HEK293 (cell line): ENCODE results near the gene NDUFS8.

ENCODE experiments used
- CTCF ChIA-PET: fragments of 350-600 bp; formaldehyde crosslinking; extraction: SDS; loops from one replicate; lab custom pipeline; 2021; ENCODE audit warnings: antibody characterized with exemption; lab: Yijun Ruan, JAX
- POLR2A ChIA-PET: fragments of 300-600 bp; formaldehyde crosslinking; extraction: SDS; loops from one replicate; lab custom pipeline; 2020; ENCODE audit warnings: antibody characterized with exemption, inconsistent platforms; lab: Yijun Ruan, JAX
- H3K27ac ChIP-seq: fragments of 200-500 bp; sonication (Bioruptor generic); 2 replicates; pipeline ENCODE4 v1.5.1; 2014; ENCODE audit warnings: low read depth, low read length, control low read depth, inconsistent platforms; ENCODE audit errors: extremely low read depth
- H3K36me3 ChIP-seq, 2 experiments: fragments of 200-500 bp in 1 of 2; sonication (Bioruptor generic) in 1 of 2; 1 replicate in 1 of 2; 2 replicates in 1 of 2; pipeline ENCODE4 v1.5.1; 2014 to 2017; ENCODE audit warnings: inconsistent platforms in 2 of 2, low read length in 2 of 2; ENCODE audit not compliant: control insufficient read depth in 2 of 2, insufficient read depth in 1 of 2
- H3K4me1 ChIP-seq: fragments of 200-500 bp; sonication (Bioruptor generic); 2 replicates; pipeline ENCODE4 v1.5.1; 2014; ENCODE audit warnings: mild to moderate bottlenecking, low read length, inconsistent platforms; ENCODE audit not compliant: control insufficient read depth, insufficient read depth
- H3K4me3 ChIP-seq: 2 replicates; pipeline ENCODE4 v1.5.1; 2011; ENCODE audit warnings: low read depth, mild to moderate bottlenecking, control low read depth, low read length, moderate library complexity
- H3K9me3 ChIP-seq: fragments of 200-500 bp; sonication (Bioruptor generic); 2 replicates; pipeline ENCODE4 v1.5.1; 2014; ENCODE audit warnings: low read depth, low read length, inconsistent platforms; ENCODE audit not compliant: control insufficient read depth, insufficient read depth
- EGR2 ChIP-seq: fragments of 450-650 bp; formaldehyde crosslinking; IDR thresholded peaks from 2 replicates; pipeline ENCODE4 v1.5.1; 2016; ENCODE audit warnings: low read depth, missing biosample characterization, missing genetic modification characterization
- GLIS2 ChIP-seq: fragments of 450-650 bp; formaldehyde crosslinking; IDR thresholded peaks from 2 replicates; pipeline ENCODE4 v1.5.1; 2016; ENCODE audit warnings: missing biosample characterization, missing genetic modification characterization
- INSM2 ChIP-seq: fragments of 450-650 bp; formaldehyde crosslinking; IDR thresholded peaks from 2 replicates; pipeline ENCODE4 v1.5.1; 2016; ENCODE audit warnings: missing biosample characterization, missing genetic modification characterization
- KLF1 ChIP-seq: fragments of 450-650 bp; formaldehyde crosslinking; IDR thresholded peaks from 2 replicates; pipeline ENCODE4 v1.5.1; 2016; ENCODE audit warnings: missing biosample characterization, missing genetic modification characterization
- SCRT2 ChIP-seq: fragments of 450-650 bp; formaldehyde crosslinking; IDR thresholded peaks from 2 replicates; pipeline ENCODE4 v1.5.1; 2016; ENCODE audit warnings: missing biosample characterization, missing genetic modification characterization
- SP2 ChIP-seq: fragments of 450-650 bp; formaldehyde crosslinking; IDR thresholded peaks from 2 replicates; pipeline ENCODE4 v1.5.1; 2016; ENCODE audit warnings: missing biosample characterization, missing genetic modification characterization
- SP7 ChIP-seq: fragments of 450-650 bp; formaldehyde crosslinking; IDR thresholded peaks from 2 replicates; pipeline ENCODE4 v1.5.1; 2016; ENCODE audit warnings: missing biosample characterization, missing genetic modification characterization
- YY2 ChIP-seq: fragments of 450-650 bp; formaldehyde crosslinking; IDR thresholded peaks from 2 replicates; pipeline ENCODE4 v1.5.1; 2016; ENCODE audit warnings: missing biosample characterization, missing genetic modification characterization
- ZFHX2 ChIP-seq: fragments of 450-650 bp; formaldehyde crosslinking; conservative IDR thresholded peaks from 2 replicates; pipeline ENCODE4 v1.5.1; 2016; ENCODE audit warnings: missing biosample characterization, missing genetic modification characterization
- ZIC2 ChIP-seq: fragments of 450-650 bp; formaldehyde crosslinking; IDR thresholded peaks from 2 replicates; pipeline ENCODE4 v1.5.1; 2016; ENCODE audit warnings: missing biosample characterization, missing genetic modification characterization
- ZNF23 ChIP-seq: fragments of 450-650 bp; formaldehyde crosslinking; IDR thresholded peaks from 2 replicates; pipeline ENCODE4 v1.5.1; 2016; ENCODE audit warnings: missing biosample characterization, missing genetic modification characterization, borderline replicate concordance
- ZNF341 ChIP-seq: fragments of 450-650 bp; formaldehyde crosslinking; IDR thresholded peaks from 2 replicates; pipeline ENCODE4; 2016; ENCODE audit warnings: low read depth, missing biosample characterization, missing genetic modification characterization
- ZNF350 ChIP-seq: fragments of 450-650 bp; formaldehyde crosslinking; IDR thresholded peaks from 2 replicates; pipeline ENCODE4 v1.5.0; 2017; ENCODE audit warnings: missing biosample characterization, mild to moderate bottlenecking, missing genetic modification characterization
- ZNF398 ChIP-seq: fragments of 450-650 bp; formaldehyde crosslinking; IDR thresholded peaks from 2 replicates; pipeline ENCODE4 v1.5.1; 2017; ENCODE audit warnings: missing biosample characterization, missing genetic modification characterization
- ZNF416 ChIP-seq: fragments of 450-650 bp; formaldehyde crosslinking; IDR thresholded peaks from 2 replicates; pipeline ENCODE4 v1.5.1; 2016; ENCODE audit warnings: missing biosample characterization, missing genetic modification characterization
- ZNF423 ChIP-seq: fragments of 450-650 bp; formaldehyde crosslinking; IDR thresholded peaks from 2 replicates; pipeline ENCODE4 v1.5.1; 2016; ENCODE audit warnings: missing biosample characterization, missing genetic modification characterization
- ZNF580 ChIP-seq: fragments of 450-650 bp; formaldehyde crosslinking; IDR thresholded peaks from 2 replicates; pipeline ENCODE4 v1.5.1; 2016; ENCODE audit warnings: missing biosample characterization, missing genetic modification characterization
- ZNF600 ChIP-seq: fragments of 450-650 bp; formaldehyde crosslinking; IDR thresholded peaks from 2 replicates; pipeline ENCODE4 v1.5.1; 2016; ENCODE audit warnings: missing biosample characterization, missing genetic modification characterization
- ZNF785 ChIP-seq: fragments of 450-650 bp; formaldehyde crosslinking; IDR thresholded peaks from 2 replicates; pipeline ENCODE4 v1.5.1; 2016; ENCODE audit warnings: missing biosample characterization, missing genetic modification characterization

The NDUFS8 gene

GRCh38 chr11:68043349-68044144, 13.1 kb downstream of the NDUFS8 start:
- Histone ChIP-seq H3K4me1 (no peaks in the 10 kb centered on the region), H3K27ac (no peak overlapping the region), H3K9me3 (no peaks in the 10 kb centered on the region), H3K36me3 (peaks cover 0 to 10% of the 10 kb centered on the region in 2 experiments; a peak in 1 of 3 replicates), H3K4me3 (no peak overlapping the region)
- POLR2A ChIA-PET, result interaction anchor here (0.6 to 1.4 kb wide), 2 partner anchors 9 to 14 kb away, joined by 3 to 5 read pairs; no protein-coding TSS in a partner anchor
- CTCF ChIA-PET, result no interaction called here
- TF ChIP-seq ZNF600 (0 out of 2 replicates have a peak, but pooled peaks have one; percentile 21), ZNF341 (0 out of 2 replicates have a peak, but pooled peaks have one; percentile 14), KLF1 (tag by site-specific recombination) (peak; percentile 80), SP7 (tag by site-specific recombination) (peak; percentile 38), YY2 (no peak), INSM2 (tag by site-specific recombination) (no peak), ZNF416 (tag by site-specific recombination) (no peak), ZIC2 (tag by site-specific recombination) (peak; percentile 44), EGR2 (tag by site-specific recombination) (peak; percentile 92), ZNF23 (tag by site-specific recombination) (no peak), ZFHX2 (tag by site-specific recombination) (peak; percentile 81), GLIS2 (tag by site-specific recombination) (no peak), ZNF785 (tag by site-specific recombination) (no peak), SP2 (tag by site-specific recombination) (peak; percentile 24; the same call in 1 of the 2 replicates), ZNF350 (tag by site-specific recombination) (no peak), ZNF398 (no peak), ZNF423 (tag by site-specific recombination) (peak; percentile 24; the same call in 1 of the 2 replicates), SCRT2 (tag by site-specific recombination) (no peak)

GRCh38 chr11:68044145-68044813, 13.8 kb downstream of the NDUFS8 start:
- POLR2A ChIA-PET, result interaction anchor here (0.6 to 1.4 kb wide), 2 partner anchors 8 to 15 kb away, joined by 3 to 5 read pairs; no protein-coding TSS in a partner anchor
- peaks cover 0 to 11% of the 10 kb centered on the region in 2 experiments; a peak in 1 of 3 replicates for H3K36me3 ChIP-seq
- H3K4me1 ChIP-seq, result no peaks in the 10 kb centered on the region
- H3K4me3 ChIP-seq, result no peak overlapping the region
- TF ChIP-seq KLF1 (tag by site-specific recombination), result peak; percentile 81
- peak; percentile 51; the same call in 1 of the 2 replicates for TF ChIP-seq ZFHX2 (tag by site-specific recombination)
- peak; percentile 4; the same call in 1 of the 2 replicates for TF ChIP-seq SP2 (tag by site-specific recombination)
- TF ChIP-seq EGR2 (tag by site-specific recombination), result peak; percentile 5; the same call in 1 of the 2 replicates
- TF ChIP-seq ZNF580 (tag by site-specific recombination), result no peak
- peak; percentile 53; the same call in 1 of the 2 replicates for TF ChIP-seq ZIC2 (tag by site-specific recombination)
- TF ChIP-seq, all 188 proteins: peak for 5
- CTCF ChIA-PET, result no interaction called here
- Histone ChIP-seq H3K9me3 (no peaks in the 10 kb centered on the region), H3K27ac (no peak overlapping the region)
